Endothelial cell of umbilical vein (primary cell): ENCODE data around the gene TMEM253. TPM values are rescaled to one million over a fixed set of nuclear protein-coding genes. Genes with fewer than 3 reads are reported as not detected.

Experiments used
- BruUV-seq: library from RNA; stranded (reverse); fragments of 400-500 nt; replicated peaks from 2 replicates; lab custom pipeline; 2021; lab: Mats Ljungman, UMichigan
- CTCF ChIA-PET: fragments of 300-600, 350-600 bp; sonication (Branson Sonifier 250); formaldehyde crosslinking; loops from one replicate; lab custom pipeline; 2021; ENCODE audit warnings: antibody characterized with exemption, inconsistent platforms; lab: Charles Lee
- POLR2A ChIA-PET: fragments of 300-600, 350-600 bp; sonication (Branson Sonifier 250); formaldehyde crosslinking; loops from one replicate; lab custom pipeline; 2021; ENCODE audit warnings: antibody characterized with exemption, inconsistent platforms; lab: Charles Lee
- DNase-seq: peaks from one replicate; pipeline ENCODE4 v3.0.0-alpha.2; 2011; ENCODE audit warnings: low read depth, low spot score
- FAIRE-seq: peaks from 2 replicates; lab custom pipeline; 2011; peaks lifted over from hg19 to GRCh38; lab: Jason Lieb, UNC
- H2AFZ ChIP-seq: 2 replicates; pipeline ENCODE4 v1.6.0; 2012; ENCODE audit warnings: low read depth, low read length, control low read depth, inconsistent platforms
- H3K27ac ChIP-seq: 2 replicates; pipeline ENCODE4 v1.5.1; 2011; ENCODE audit warnings: low read depth, mild to moderate bottlenecking, control low read depth, low read length, moderate library complexity; ENCODE audit not compliant: insufficient read depth
- H3K27me3 ChIP-seq, 2 experiments: 2 replicates each; pipeline versions ENCODE4 v1.6.0 to v1.6.1; 2011; ENCODE audit warnings: low read length in 2 of 2, mixed read lengths in 1 of 2; ENCODE audit not compliant: control insufficient read depth in 2 of 2, insufficient read depth in 2 of 2
- H3K36me3 ChIP-seq, 2 experiments: 2 replicates in 1 of 2; 3 replicates in 1 of 2; pipeline ENCODE4 v1.5.1; 2011; ENCODE audit warnings: low read length in 2 of 2, mild to moderate bottlenecking in 1 of 2, moderate library complexity in 1 of 2; ENCODE audit not compliant: control insufficient read depth in 2 of 2, insufficient read depth in 2 of 2; ENCODE audit errors: extremely low read depth in 1 of 2
- H3K4me1 ChIP-seq: 3 replicates; pipeline ENCODE4 v1.5.1; 2011; ENCODE audit warnings: mild to moderate bottlenecking, low read length; ENCODE audit not compliant: control insufficient read depth, insufficient read depth; ENCODE audit errors: extremely low read depth
- H3K4me2 ChIP-seq: 2 replicates; pipeline ENCODE4 v1.6.1; 2011; ENCODE audit warnings: low read length, control low read depth, mixed read lengths; ENCODE audit not compliant: insufficient read depth
- H3K4me3 ChIP-seq, 3 experiments: fragments of 200-600 bp in 1 of 3; sonication (generic), shearing (Covaris generic) in 1 of 3; replicated peaks in 1 of 3; 2 replicates each; pipeline ENCODE4 v1.5.1; 2011 to 2016; ENCODE audit warnings: control low read depth in 3 of 3, low read length in 3 of 3, mild to moderate bottlenecking in 2 of 3, inconsistent platforms in 1 of 3, low read depth in 1 of 3, moderate library complexity in 1 of 3; ENCODE audit not compliant: insufficient read depth in 1 of 3
- H3K79me2 ChIP-seq: 2 replicates; pipeline ENCODE4 v1.6.0; 2012; ENCODE audit warnings: low read length, inconsistent platforms; ENCODE audit not compliant: control insufficient read depth, insufficient read depth
- H3K9ac ChIP-seq: replicated peaks from 2 replicates; pipeline ENCODE3; 2011; ENCODE audit warnings: low read length, control low read depth; ENCODE audit not compliant: insufficient read depth; ENCODE audit errors: extremely low read depth
- H3K9me1 ChIP-seq: replicated peaks from 3 replicates; pipeline ENCODE4 v1.6.0; 2011; ENCODE audit warnings: mild to moderate bottlenecking, low read length; ENCODE audit not compliant: control insufficient read depth, insufficient read depth; ENCODE audit errors: extremely low read depth
- H3K9me3 ChIP-seq: replicated peaks from 2 replicates; pipeline ENCODE4 v1.5.1; 2012; ENCODE audit warnings: low read length, inconsistent platforms; ENCODE audit not compliant: control insufficient read depth, insufficient read depth
- H4K20me1 ChIP-seq: replicated peaks from 2 replicates; pipeline ENCODE3; 2011; ENCODE audit warnings: mild to moderate bottlenecking, low read length; ENCODE audit not compliant: control insufficient read depth, insufficient read depth; ENCODE audit errors: extremely low read depth
- EZH2 ChIP-seq: IDR thresholded peaks from 2 replicates; pipeline ENCODE4 v1.6.1; 2012; ENCODE audit warnings: borderline replicate concordance, low read depth, mild to moderate bottlenecking, moderate library complexity, low read length, inconsistent platforms; ENCODE audit not compliant: severe bottlenecking
- FOS ChIP-seq: IDR thresholded peaks from 2 replicates; pipeline ENCODE4 v1.6.1; 2011; ENCODE audit warnings: mild to moderate bottlenecking, low read length, moderate library complexity, borderline replicate concordance; ENCODE audit not compliant: insufficient read depth
- GATA2 ChIP-seq: IDR thresholded peaks from 2 replicates; pipeline ENCODE4 v1.7.0; 2011; ENCODE audit warnings: low read depth, mild to moderate bottlenecking, moderate library complexity, mixed read lengths, low read length; ENCODE audit not compliant: insufficient read length, insufficient read depth
- JUN ChIP-seq: IDR thresholded peaks from 2 replicates; pipeline ENCODE4 v1.6.1; 2011; ENCODE audit warnings: borderline replicate concordance, low read depth; ENCODE audit not compliant: insufficient read length, insufficient read depth
- MYC ChIP-seq: IDR thresholded peaks from one replicate; pipeline ENCODE4 v1.6.1; 2011; ENCODE audit warnings: mild to moderate bottlenecking, low read depth, low read length
- POLR2A ChIP-seq: IDR thresholded peaks from 2 replicates; pipeline ENCODE4 v1.6.1; 2012; ENCODE audit warnings: low read depth, mild to moderate bottlenecking, control low read depth, low read length
- POLR2AphosphoS5 ChIP-seq: IDR thresholded peaks from 2 replicates; pipeline ENCODE4 v1.6.1; 2012; ENCODE audit warnings: low read depth, mild to moderate bottlenecking, control low read depth, low read length, moderate library complexity; ENCODE audit not compliant: insufficient read depth
- dilution Hi-C: fragments of 300-500 bp; cut with MboI; formaldehyde crosslinking; loops from one replicate; pipeline ENCODE4 v1.15.0; 2019; ENCODE audit warnings: low sequenced_read_pairs; ENCODE audit not compliant: extremely low pct_ligation_motif_present
- intact Hi-C: fragments of 100-400 bp; cut with micrococcal nuclease; formaldehyde crosslinking; loops from one replicate; pipeline ENCODE4 v1.10.0; 2022
- polyA plus RNA-seq, 4 experiments: library from polyadenylated mRNA; depleted of rRNA in 3 of 4; stranded (reverse) in 3 of 4; unstranded in 1 of 4; fragments of >200 nt; gene quantifications; 2 replicates each; pipeline versions ENCODE4 v1.2.1 to v1.2.3, GENCODE V29; 2011 to 2012; ENCODE audit warnings: missing spikeins in 1 of 4
- total RNA-seq: library from RNA; stranded (reverse); gene quantifications from 2 replicates; pipeline ENCODE4 v1.2.3, GENCODE V29; 2021
- TF ChIP-seq, protein P1 (sequence below): IDR thresholded peaks from 2 replicates; pipeline ENCODE4 v1.6.1; 2011; ENCODE audit not compliant: insufficient read depth, insufficient read length
- TF ChIP-seq, protein P2 (sequence below), 2 donors: IDR thresholded peaks; 1 replicate in 1 of 2; 2 replicates in 1 of 2; pipeline ENCODE4 v1.5.1; 2011; ENCODE audit warnings: low read length in 2 of 2, mild to moderate bottlenecking in 2 of 2, moderate library complexity in 2 of 2, control low read depth in 1 of 2, inconsistent platforms in 1 of 2, low read depth in 1 of 2; ENCODE audit not compliant: insufficient read depth in 1 of 2; ENCODE audit errors: extremely low read depth in 1 of 2

Gene TMEM253
- total and polyA plus RNA-seq, 2 donors (not counting 3 experiments of a cell fraction or from before 2014, with no cell fraction given), result 0.25 TPM; not detected in 1

DNA sequence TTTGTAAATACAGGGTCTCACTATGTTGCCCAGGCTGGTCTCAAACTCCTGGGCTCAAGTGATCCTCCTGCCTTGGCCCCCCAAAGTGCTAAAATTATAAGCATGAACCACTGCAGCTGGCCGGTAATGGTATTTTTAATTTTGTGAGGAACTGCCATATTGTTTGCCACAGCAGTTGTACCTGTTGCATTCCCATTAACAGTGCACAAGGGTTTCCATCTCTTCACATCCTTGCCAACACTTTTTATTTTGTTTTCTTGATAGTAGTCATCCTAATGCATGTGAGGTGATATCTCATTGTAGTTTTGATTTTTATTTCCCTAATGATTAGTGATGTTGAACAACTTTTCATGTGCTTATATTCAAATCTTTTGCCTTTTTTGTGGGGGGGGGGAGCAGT, 41.5 kb downstream of the TMEM253 start:
- no peak for FAIRE-seq
- no peak overlapping the region for H2AFZ ChIP-seq
- H3K79me2 ChIP-seq, result no peaks in the 10 kb centered on the region
- H3K9me1 ChIP-seq, result no peaks in the 10 kb centered on the region
- no peak for DNase-seq
- dilution Hi-C loops, result no loop called here
- no peaks in the 10 kb centered on the region for H3K9me3 ChIP-seq
- ChIA-PET CTCF (interaction anchor here (1.3 kb wide), 1 partner anchor 13 kb away, joined by 3 read pairs; no protein-coding TSS in a partner anchor), POLR2A (no interaction called here)
- no TSS peak for BruUV-seq
- H3K27me3 ChIP-seq, result no peaks in the 10 kb centered on the region
- TF ChIP-seq POLR2AphosphoS5, result no peak
- TF ChIP-seq, protein P1, sequence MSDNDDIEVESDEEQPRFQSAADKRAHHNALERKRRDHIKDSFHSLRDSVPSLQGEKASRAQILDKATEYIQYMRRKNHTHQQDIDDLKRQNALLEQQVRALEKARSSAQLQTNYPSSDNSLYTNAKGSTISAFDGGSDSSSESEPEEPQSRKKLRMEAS, result no peak
- TF ChIP-seq GATA2, result no peak
- no peak for TF ChIP-seq POLR2A
- TF ChIP-seq MYC, result no peak
- no peak for TF ChIP-seq FOS
- no peak for TF ChIP-seq JUN
- TF ChIP-seq, protein P2, sequence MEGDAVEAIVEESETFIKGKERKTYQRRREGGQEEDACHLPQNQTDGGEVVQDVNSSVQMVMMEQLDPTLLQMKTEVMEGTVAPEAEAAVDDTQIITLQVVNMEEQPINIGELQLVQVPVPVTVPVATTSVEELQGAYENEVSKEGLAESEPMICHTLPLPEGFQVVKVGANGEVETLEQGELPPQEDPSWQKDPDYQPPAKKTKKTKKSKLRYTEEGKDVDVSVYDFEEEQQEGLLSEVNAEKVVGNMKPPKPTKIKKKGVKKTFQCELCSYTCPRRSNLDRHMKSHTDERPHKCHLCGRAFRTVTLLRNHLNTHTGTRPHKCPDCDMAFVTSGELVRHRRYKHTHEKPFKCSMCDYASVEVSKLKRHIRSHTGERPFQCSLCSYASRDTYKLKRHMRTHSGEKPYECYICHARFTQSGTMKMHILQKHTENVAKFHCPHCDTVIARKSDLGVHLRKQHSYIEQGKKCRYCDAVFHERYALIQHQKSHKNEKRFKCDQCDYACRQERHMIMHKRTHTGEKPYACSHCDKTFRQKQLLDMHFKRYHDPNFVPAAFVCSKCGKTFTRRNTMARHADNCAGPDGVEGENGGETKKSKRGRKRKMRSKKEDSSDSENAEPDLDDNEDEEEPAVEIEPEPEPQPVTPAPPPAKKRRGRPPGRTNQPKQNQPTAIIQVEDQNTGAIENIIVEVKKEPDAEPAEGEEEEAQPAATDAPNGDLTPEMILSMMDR (IDR thresholded peaks at IDR 0.05; ENCODE audit: extremely low read depth in 1 of 2, insufficient read depth in 1 of 2, low read depth in 1 of 2, low read length in 2 of 2), result no peak
- TF ChIP-seq EZH2, result no peak
- H3K36me3 ChIP-seq, result no peaks in the 10 kb centered on the region
- H3K9ac ChIP-seq, result no peak overlapping the region
- no peaks in the 10 kb centered on the region for H3K4me1 ChIP-seq
- H3K27ac ChIP-seq, result no peak overlapping the region
- H3K4me3 ChIP-seq, result no peak overlapping the region
- no peaks in the 10 kb centered on the region for H4K20me1 ChIP-seq
- intact Hi-C loops, result no loop called here
- H3K4me2 ChIP-seq, result no peak overlapping the region
